Activated CD4-positive, CD25-positive, alpha-beta regulatory T cell treated with anti-CD3 and anti-CD28 coated beads, Interleukin-2, amount 50 U/mL, for 24 hours (primary cell): ENCODE data around the gene KRTAP5-3.
A peak's percentile ranks its signal among the peaks of the same experiment; 100 is the strongest.
"Not testable (repeated sequence)": the region's sequence is repeated elsewhere in the genome, so short reads cannot be mapped to it uniquely, and the experiment has no call there.

Experiments used
- ATAC-seq, 2 donors: fragments of 150-1000 bp; cut with Tn5 transposase; one replicate each; pipeline ENCODE4 v1.10.0; 2021; ENCODE audit warnings: mild to moderate bottlenecking in 1 of 2, moderate library complexity in 1 of 2

Gene KRTAP5-3

DNA sequence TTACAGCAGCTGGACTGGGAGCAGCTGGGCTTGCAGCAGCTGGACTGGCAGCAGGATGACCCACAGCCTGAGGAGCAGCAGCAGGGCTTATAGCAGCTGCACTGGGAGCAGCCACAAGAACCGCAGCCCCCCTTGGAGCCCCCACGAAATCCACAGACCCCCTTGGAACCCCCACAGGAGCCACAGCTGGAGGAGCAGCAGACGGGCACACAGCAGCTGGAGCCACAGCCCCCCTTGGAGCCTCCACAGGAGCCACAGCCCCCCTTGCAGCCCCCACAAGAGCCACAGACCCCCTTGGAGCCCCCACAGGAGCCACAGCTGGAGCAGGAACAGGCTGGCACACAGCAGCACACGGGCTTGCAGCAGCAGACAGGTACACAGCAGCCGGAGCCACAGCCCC, 362 bp downstream of the KRTAP5-3 start:
- not testable (repeated sequence) for ATAC-seq

DNA sequence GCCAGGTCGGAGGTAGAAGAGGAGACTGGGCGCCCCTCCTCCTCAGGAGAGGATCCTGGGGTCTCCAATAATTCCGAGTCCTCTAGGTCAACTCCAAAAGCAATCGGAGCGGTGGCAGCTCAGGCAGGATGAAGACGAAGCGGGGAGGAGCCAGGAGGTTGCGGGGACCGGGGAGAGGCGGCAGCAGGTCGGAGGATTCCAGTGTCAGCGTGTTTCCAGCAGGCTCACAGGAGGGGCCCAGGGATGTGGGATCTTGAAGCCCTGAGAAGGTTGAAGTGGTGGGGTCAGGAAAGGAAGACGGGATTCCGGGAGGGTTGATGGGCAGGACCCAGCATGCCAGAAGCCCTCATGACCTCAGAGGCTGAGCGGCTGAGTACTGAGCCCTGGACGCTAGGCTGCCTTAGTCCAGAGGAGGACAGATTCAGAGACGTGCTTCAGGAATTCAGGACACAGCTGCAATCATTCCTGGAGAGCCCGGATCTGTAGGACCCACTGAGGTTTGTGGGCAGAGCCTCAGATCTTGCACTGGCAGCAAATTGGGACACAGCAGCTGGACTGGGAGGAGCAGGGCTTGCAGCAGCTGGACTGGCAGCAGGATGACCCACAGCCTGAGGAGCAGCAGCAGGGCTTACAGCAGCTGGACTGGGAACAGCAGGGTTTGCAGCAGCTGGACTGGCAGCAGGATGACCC, 962 bp downstream of the KRTAP5-3 start:
- not testable (repeated sequence) for ATAC-seq

DNA sequence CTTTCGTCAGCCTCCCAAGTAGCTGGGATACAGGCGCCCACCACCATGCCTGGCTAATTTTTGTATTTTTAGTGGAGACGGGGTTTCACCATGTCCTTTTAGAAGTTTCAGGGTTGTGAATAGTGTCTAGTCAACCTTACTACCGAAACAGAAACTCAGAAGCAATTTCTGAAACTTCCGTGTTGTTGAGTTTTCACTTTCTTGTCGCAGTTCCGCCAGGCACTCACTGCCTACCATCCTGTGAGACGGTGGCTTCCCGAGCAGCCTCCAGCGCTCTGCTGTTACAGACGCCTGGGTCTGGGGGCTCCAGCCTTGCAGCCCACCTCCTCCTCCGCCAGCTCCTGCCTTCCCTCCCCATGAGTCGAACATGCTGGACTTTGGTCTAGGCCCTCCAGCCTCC, 2.3 kb downstream of the KRTAP5-3 start:
- ATAC-seq = peak; percentile 64 to 91

DNA sequence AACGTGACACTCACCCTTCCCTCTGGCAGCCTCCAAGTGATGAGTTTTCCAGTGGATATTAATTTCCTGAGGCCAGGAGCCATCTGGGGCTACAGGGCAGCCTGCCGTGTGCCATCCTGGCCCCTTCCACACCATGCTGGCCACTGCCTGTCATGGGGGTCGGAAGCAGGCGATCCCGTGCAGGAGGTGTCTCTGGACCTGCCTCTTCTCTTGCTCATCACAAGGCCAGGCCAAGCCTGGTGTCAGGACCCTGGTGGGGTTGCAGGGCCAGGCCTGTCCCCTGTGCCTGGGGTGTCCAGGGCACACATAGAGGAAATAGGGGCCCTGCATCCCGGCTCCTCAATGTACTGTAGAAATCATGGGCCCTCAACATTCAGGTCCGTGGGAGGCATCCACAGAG, 3.6 kb downstream of the KRTAP5-3 start:
- no peak for ATAC-seq

DNA sequence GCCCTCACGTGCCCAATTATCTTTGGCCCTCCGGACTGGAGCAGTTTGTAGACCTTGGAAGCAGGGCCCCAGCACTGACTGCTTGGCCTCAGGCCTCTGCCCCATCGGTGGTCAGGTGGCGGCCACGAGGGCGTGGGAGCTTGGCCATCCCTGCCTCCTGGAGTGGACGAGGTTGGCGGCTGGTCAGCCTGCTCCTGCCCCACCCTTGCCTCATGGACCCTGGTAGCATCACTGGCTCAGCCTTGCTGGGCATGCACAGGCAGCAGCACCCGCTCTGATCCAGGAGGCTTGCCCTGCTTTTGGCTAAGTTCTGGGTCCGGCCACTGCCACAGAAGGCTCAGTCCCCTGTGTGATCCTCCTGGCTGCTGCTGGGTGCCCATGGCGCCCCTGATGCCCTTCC, 4.1 kb downstream of the KRTAP5-3 start:
- ATAC-seq = no peak

DNA sequence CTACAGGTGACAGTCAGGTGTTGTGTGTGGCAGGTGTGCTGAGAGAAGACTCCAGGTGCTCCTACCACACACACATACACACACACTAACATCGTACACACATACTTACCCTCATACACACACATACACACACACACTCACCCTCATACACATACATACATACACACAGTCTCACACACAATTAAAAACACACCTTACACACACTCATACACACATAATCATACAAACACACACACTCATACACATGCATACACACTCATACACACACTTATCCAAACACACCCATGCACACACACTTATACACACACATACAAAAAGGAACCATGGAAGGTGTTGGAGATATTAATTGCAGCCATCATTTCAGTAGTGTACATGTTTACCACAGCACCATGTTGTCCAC, 4.6 kb downstream of the KRTAP5-3 start:
- no peak for ATAC-seq

DNA sequence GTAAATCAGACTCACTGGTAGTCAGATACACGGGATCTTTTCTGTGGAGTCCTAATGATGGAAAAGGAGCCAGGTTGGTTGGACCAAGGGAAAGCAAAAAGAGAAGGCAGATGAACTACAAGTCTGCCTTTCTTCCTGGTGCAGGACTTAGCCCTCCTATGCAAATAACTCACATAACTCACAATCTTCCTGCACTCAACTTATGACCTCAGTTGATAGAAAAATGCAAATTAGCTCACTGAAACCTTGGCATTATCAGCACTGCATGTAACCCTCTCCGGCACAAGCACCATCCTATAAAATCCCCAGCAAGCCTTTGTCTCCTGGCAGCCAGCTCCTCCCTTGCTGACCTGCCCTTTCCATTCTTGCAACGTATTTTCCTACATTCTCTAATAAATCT, 6.6 kb downstream of the KRTAP5-3 start:
- not testable (repeated sequence) for ATAC-seq

DNA sequence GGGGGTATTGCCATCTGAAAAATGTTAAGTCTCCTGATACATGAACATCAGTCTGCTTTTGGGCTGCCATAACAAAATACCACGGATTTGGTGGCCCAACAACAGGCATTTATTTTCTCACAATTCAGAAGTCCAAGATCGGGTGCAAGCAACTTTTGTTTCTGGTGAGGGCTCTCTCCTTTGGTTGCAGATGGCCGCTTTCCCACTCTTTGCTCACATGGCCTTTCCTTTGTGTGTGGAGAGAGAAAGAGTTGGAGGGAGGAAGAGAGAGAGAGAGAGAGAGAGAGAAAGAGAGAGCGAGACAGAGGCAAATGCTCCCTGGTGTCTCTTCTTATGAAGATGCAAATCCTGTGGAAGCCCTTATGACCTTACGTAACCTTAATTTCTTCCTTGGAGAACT, 7.6 kb downstream of the KRTAP5-3 start:
- ATAC-seq = no peak

DNA sequence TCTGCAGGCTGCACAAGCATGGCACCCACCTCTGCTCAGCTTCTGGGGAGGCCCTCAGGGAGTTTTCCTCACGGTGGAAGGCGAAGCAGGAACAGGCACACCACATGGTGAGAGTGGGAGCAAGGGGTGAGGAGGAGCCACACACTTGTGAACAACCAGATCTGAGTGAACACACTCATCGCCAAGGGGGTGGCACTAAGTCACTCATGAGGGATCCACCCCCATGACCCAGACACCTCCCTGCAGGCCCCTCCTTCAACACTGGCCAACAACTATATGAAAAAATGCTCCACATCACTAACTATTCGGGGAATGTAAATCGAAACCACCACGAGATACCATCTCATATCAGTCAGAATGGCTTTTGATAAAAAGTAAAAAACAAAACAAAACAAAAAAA, 9.4 kb downstream of the KRTAP5-3 start:
- peak in 1 of 2 donors; percentile 49 for ATAC-seq

DNA sequence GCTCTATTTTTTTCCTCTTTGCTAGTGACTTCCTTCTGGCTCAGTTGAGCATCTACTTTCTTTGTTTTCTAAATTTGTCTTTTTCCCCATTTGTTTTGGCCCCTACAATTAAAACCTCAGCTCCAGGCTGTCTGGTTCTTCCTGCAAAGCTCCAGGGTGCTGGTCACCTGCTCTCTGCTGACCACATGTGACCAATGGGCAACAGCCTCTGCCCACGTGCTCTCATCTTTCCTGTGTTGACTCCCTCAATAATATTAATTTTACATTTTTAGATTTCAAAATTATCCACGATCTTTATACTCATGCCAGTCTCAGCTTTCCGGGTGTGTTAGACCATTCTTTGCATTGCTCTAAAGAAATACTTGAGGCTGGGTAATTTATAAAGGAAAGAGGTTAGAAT, 9.9 kb downstream of the KRTAP5-3 start:
- ATAC-seq = not testable (repeated sequence)

DNA sequence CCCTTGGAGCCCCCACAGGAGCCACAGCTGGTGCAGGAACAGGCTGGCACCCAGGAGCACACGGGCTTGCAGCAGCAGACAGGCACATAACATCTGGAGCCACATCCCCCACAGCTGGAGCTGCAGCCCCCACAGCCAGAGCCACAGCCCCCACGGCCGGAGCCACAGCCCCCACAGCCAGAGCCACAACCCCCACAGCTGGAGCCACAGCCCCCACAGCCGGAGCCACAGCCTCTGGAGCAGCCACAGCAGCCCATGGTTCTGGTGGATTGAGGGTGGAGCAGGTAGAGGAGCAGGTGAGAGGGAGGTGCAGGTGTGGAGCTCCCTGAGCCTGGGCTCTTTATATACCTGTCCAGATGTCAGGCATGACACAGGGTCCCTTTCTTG, 10.3 kb downstream of the KRTAP5-3 start, which contains the start of gene KRTAP5-2:
TSS of gene KRTAP5-2 (minus strand) at position 301 of the 387 bp plus-strand sequence. CDS start at position 257, 44 bp downstream.
- no peak for ATAC-seq

DNA sequence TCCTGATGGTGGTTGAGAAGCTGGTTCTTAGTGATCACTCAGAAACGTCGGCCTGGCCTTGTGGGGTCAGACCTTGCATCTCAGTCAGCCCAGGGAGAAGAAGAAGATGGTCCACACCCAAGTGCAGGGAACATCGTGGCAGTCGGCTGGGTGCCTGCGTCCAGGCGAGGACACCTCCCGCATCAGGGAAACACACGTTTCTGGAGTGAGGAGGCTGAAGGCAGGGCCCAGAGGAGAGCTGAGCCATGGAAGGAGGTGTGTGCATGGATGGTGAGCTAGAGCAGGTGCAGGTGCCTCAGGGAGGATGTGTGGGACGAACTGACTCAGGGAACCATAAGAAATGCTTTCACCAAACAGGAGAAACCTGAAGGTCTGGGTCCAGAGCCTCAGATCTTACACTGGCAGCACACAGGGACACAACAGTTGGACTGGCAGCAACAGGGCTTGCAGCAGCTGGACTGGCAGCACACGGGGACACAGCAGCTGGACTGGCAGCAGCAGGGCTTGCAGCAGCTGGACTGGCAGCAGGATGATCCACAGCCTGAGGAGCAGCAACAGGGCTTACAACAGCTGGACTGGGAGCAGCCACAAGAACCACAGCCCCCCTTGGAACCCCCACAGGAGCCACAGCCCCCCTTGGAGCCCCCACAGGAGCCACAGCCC, 10.8 kb downstream of the KRTAP5-3 start:
- ATAC-seq = no peak

DNA sequence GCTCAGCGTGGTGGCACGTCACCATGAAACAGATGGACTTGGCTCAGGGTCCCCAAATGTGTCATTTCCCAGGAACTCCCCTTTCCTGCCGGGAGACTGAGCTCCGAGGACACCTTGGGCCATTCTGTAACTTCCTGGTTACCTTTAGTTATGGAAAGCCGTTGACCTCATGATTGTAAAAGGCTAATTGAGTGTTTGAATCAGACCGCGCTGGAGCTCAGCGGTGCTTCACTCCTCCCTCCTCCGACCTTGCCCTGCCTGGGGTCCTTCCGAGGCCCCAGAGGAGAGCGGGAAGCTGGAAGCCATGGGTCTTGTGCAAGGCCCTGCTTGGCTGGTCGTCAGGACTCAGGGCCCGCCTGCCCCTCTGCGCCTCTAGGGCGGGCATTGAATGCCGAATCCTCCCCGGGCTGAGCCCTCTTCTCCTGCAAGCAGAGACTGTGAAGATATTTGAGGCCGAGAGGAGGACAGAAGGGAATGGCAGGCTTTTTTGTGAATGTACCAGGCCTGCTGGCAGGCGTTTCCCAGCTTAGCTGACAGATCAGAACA, 11.6 kb downstream of the KRTAP5-3 start:
- not testable (repeated sequence) for ATAC-seq

DNA sequence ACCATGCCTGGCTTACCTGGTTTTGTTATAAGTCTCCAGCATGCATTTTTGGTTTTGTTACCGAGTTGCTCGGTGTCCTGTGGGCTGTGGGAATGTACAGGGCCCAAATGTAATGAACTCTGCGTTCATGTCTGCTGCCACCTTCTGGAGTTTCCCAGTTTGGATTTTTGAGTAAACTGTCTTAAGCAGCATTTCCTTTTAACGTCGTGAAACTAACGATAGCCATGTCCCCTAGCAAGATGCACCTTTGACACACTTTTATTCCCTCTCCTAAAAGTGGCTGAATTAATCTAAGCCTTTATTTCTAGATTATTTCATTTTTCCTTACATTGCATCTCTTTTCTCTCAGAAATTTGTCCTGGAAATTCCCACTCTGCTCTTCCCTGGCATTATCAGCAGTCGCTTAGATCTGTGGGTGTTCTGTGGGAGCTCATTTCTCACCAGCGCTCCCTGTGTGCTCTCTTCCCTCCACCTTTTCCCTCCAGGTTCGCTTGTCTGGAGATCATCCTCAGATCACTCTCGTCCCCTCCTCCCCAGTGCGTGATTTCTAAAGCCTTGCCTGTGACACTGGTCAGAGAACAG, 12.2 kb downstream of the KRTAP5-3 start:
- not testable (repeated sequence) for ATAC-seq

DNA sequence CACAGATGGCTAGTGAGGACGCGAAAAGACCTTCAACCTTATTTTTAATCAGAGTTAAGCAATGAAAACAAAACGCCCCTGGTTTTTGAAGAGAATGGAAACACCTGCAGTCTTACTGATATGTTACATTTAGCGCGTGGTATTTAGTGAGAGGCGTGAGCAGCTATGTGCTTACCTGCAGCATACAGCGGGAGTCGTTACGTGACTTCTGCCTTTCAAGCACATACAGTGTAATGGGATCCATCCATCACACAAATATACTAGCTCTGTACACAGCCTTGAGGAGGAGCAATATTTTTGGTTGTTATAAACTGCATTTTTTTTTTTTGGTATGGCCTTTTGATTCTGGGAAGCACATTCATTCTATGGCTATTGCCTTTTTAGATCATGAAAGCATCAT, 15.6 kb downstream of the KRTAP5-3 start:
- ATAC-seq = no peak

DNA sequence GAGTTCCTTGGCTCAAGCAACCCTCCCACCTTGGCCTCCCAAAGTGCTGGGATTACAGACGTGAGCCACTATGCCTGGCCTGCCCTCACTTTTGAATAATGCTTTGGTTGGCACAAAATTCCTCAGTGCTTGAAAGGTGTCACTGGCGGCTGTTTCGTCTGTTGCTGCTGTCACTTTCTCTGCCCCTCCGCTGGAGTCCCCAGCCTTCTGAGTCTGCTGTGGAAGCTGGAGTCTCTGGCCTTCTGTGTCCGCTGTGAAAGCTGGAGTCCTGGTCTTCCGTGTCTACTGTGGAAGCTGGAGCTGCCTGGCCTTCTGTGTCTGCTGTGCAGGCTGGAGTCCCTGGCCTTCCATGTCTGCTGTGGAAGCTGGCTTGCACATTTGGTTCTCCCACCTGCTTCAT, 18.3 kb downstream of the KRTAP5-3 start:
- ATAC-seq = no peak

DNA sequence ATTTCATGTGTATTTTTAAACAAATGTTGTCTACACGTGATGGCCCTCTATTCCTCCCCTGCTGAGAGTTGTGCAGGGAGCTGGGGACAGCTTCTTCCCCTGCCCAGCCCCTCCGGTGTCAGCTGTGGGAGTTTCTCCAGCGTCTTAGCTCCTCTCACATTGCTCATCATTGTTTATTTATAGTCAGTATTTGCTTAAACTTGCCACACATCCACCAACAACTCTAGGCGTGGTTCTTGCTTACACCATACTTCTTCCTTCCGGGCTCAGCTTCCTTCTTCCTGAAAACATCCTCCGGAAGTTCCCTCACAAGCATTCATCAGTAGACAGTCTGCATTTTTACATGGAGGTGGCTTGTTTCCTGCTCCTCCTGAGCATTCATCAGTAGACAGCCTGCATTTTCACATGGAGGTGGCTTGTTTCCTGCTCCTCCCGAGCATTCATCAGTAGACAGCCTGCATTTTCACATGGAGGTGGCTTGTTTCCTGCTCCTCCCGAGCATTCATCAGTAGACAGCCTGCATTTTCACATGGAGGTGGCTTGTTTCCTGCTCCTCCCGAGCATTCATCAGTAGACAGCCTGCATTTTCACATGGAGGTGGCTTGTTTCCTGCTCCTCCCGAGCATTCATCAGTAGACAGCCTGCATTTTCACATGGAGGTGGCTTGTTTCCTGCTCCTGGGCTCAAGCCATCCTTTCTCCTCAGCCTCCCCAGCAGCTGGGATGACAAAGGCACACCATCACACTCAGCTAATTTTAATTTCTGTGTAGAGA, 18.9 kb downstream of the KRTAP5-3 start:
- ATAC-seq = peak in 1 of 2 donors; percentile 38

DNA sequence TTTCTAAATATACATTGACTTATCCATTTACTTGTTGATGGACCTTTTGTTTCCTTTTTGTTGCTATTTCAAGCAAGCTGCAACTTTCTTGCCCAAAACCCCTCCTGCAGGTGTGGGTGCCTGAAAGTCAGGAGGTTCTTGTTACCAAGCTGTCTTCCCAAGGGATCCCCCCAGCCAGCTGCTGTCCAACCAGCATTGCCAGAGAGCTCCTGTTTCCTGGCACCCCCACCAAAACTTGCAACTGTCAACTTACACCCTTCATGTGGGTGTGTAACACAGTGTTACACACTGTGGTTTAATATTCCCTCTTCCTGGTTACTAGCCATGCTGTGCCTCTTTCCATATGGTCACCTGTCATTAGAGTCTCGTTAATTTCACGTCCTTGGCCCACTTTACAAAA, 21.6 kb downstream of the KRTAP5-3 start:
- no peak for ATAC-seq

DNA sequence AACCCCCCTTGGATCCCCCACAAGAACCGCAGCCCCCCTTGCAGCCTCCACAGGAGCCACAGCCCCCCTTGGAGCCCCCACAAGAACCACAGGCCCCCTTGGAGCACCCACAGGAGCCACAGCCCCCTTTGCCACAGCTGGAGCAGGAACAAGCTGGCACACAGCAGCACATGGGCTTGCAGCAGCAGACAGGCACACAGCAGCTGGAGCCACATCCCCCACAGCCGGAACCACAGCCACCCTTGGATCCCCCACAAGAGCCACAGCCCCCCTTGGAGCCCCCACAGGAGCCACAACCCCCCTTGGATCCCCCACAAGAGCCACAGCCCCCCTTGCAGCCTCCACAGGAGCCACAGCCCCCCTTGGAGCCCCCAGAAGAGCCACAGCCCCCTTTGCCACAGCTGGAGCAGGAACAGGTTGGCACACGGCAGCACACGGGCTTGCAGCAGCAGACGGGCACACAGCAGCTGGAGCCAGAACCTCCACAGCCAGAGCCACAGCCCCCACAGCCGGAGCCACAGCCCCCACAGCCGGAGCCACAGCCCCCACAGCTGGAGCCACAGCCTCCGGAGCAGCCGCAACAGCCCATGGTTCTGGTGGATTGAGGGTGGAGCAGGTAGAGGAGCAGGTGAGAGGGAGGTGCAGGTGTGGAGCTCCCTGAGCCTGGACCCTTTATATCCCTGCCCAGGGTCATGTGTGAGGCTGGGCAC, 23.4 kb downstream of the KRTAP5-3 start, which contains the start of gene KRTAP5-1:
TSS of gene KRTAP5-1 (minus strand) at position 623 of the 710 bp plus-strand sequence. CDS start at position 589, 34 bp downstream.
- not testable (repeated sequence) for ATAC-seq

DNA sequence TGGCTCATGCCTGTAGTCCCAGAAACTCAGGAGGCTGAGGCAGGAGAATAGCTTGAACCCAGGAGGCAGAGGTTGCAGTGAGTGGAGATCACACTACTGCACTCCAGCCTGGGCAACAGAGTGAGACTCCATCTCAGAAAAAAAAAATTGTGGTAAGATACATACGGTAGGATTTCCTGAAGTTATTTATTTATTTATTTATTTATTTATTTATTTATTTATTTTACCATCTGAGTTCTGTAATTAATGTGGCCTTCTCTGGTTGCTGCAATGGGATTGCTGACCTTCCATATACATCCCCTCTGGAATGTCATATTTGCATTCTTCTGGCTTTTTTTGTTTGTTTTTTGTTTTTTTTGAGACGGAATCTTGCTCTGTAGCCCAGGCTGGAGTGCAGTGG, 25.4 kb downstream of the KRTAP5-3 start:
- ATAC-seq = not testable (repeated sequence)

DNA sequence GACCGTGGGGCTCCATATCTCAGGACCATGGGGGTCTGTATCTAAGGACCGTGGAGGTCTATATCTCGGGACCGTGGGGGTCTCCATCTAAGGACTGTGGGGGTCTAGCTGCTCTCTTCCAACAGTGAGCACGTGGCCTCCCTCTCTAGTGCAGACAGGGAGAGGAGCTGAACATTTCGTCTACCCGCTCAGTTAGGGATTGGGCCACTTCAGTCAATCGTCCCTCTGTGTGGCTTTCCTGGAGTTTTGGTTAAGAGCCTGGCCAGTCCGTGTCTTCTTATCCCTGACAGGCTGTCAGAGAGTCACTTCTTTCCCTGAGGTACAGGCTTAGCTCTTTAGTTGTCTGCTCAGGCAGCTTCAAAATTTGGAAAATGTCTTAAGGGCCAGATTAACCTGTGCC, 26.3 kb downstream of the KRTAP5-3 start:
- ATAC-seq = no peak

DNA sequence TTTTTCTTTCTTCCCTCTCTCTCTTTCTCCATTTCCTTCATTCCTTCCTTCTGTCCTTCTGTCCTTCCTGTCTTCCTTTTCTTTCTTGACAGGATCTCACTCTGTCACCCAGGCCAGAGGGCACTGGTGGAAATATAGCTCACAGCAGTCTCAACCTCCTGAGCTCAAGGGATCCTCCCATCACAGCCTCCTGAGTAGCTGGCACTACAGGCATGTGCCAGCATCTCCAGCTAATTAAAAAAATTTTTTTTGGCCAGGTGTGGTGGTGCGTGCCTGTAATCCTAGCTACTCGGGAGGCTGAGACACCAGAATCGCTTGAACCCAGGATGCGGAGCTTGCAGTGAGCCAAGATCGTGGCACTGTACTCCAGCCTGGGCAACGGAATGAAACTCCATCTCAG, 31.4 kb downstream of the KRTAP5-3 start:
- no peak for ATAC-seq
